Measurements from ENCODE around the gene KCTD16.
A peak's percentile ranks its signal among the peaks of the same experiment; 100 is the strongest.

Gene KCTD16

GRCh38 chr5:144173766-144174165, 3.1 kb downstream of the KCTD16 start:
- DNase-seq (ENCODE audit: low spot score) (no peak), ATAC-seq (ENCODE audit: low read depth) (no peak)
- H3K9me3 ChIP-seq (ENCODE audit: severe bottlenecking) = no peaks in the 10 kb centered on the region
- peaks cover 12% of the 10 kb centered on the region for H3K36me3 ChIP-seq (ENCODE audit: low read depth)
- peaks cover 9% of the 10 kb centered on the region for H3K4me1 ChIP-seq (ENCODE audit: insufficient read depth, poor library complexity, severe bottlenecking)
- no peak for TF ChIP-seq CTCF (IDR thresholded peaks at IDR 0.05; ENCODE audit: poor library complexity, severe bottlenecking)
- no peak overlapping the region for H3K27ac ChIP-seq (ENCODE audit: poor library complexity, severe bottlenecking)
- H3K27me3 ChIP-seq (ENCODE audit: insufficient read depth, poor library complexity, severe bottlenecking) = no peaks in the 10 kb centered on the region
- H3K4me3 ChIP-seq (ENCODE audit: severe bottlenecking) = no peak overlapping the region

DNA sequence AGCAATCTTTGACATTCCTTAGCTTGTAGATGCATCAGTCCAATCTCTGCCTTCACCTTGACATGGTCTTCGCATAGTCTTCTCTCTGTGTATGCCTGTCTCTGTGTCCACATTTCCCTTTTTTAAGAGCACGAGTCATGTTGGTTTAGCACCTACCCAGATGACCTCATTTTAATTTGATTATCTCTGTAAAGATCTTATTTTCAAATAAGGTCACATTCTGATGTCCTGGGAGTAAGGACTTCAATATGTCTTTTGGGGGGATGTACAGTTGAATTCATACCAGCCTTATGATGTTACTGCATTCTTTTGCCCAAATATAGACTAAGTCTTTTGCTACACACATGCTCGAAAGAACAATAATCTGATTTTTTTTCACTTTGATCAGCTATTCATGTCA, 6.9 kb downstream of the KCTD16 start:
- no peak for TF ChIP-seq CTCF (IDR thresholded peaks at IDR 0.05; ENCODE audit: poor library complexity, severe bottlenecking)
- ATAC-seq (ENCODE audit: low read depth) = no peak
- no peak overlapping the region for H3K4me3 ChIP-seq (ENCODE audit: severe bottlenecking)
- H3K9me3 ChIP-seq (ENCODE audit: severe bottlenecking) = no peaks in the 10 kb centered on the region
- H3K27me3 ChIP-seq (ENCODE audit: insufficient read depth, poor library complexity, severe bottlenecking) = no peaks in the 10 kb centered on the region
- H3K4me1 ChIP-seq (ENCODE audit: insufficient read depth, poor library complexity, severe bottlenecking) = no peaks in the 10 kb centered on the region
- H3K27ac ChIP-seq (ENCODE audit: poor library complexity, severe bottlenecking) = no peak overlapping the region
- H3K36me3 ChIP-seq (ENCODE audit: low read depth) = no peaks in the 10 kb centered on the region
- DNase-seq (ENCODE audit: low spot score) = no peak

GRCh38 chr5:144179226-144179625, 8.6 kb downstream of the KCTD16 start:
- Histone ChIP-seq H3K4me1 (ENCODE audit: insufficient read depth, poor library complexity, severe bottlenecking) (no peaks in the 10 kb centered on the region), H3K9me3 (ENCODE audit: severe bottlenecking) (no peaks in the 10 kb centered on the region), H3K36me3 (ENCODE audit: low read depth) (no peaks in the 10 kb centered on the region), H3K27me3 (ENCODE audit: insufficient read depth, poor library complexity, severe bottlenecking) (no peaks in the 10 kb centered on the region), H3K4me3 (ENCODE audit: severe bottlenecking) (no peak overlapping the region), H3K27ac (ENCODE audit: poor library complexity, severe bottlenecking) (no peak overlapping the region)
- ATAC-seq (ENCODE audit: low read depth) = no peak
- TF ChIP-seq CTCF (IDR thresholded peaks at IDR 0.05; ENCODE audit: poor library complexity, severe bottlenecking) = no peak
- DNase-seq (ENCODE audit: low spot score) = no peak

DNA sequence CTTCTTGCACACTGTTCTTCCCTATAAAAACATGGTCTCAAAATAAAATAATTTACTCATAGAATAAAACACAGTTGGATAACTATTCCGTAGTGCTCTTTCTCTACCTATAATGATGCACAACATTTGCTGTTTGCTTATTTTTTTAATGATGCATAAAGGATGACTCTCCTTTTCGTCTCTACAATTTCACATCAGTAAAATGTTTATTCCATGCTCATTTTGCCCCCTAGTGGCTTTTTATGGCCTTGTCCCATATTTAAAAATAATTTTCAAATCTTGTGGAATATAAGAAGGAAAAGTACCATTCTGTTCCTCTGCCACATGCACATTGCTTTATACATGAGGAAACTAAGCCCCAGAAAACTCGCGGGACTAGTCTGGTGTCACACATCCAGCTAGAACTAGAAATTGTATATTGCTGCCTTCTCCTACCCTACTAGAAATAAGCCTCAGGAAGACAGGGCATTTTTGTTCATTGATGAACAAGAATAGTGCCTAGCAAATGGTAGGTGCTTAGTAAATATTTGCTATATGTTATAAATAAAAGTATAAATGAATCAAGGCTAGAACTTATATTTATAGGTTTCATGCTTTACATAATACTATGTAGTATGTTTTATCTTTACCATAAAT, 12.7 kb downstream of the KCTD16 start:
- ATAC-seq (ENCODE audit: low read depth) (peak; percentile 44; the same call in 2 of the 3 replicates), DNase-seq (ENCODE audit: low spot score) (no peak)
- Histone ChIP-seq H3K27me3 (ENCODE audit: insufficient read depth, poor library complexity, severe bottlenecking) (no peaks in the 10 kb centered on the region), H3K36me3 (ENCODE audit: low read depth) (no peaks in the 10 kb centered on the region), H3K27ac (ENCODE audit: poor library complexity, severe bottlenecking) (no peak overlapping the region), H3K4me1 (ENCODE audit: insufficient read depth, poor library complexity, severe bottlenecking) (peaks cover 13% of the 10 kb centered on the region), H3K9me3 (ENCODE audit: severe bottlenecking) (no peaks in the 10 kb centered on the region), H3K4me3 (ENCODE audit: severe bottlenecking) (no peak overlapping the region)
- TF ChIP-seq CTCF (IDR thresholded peaks at IDR 0.05; ENCODE audit: poor library complexity, severe bottlenecking) = peak; percentile 97

DNA sequence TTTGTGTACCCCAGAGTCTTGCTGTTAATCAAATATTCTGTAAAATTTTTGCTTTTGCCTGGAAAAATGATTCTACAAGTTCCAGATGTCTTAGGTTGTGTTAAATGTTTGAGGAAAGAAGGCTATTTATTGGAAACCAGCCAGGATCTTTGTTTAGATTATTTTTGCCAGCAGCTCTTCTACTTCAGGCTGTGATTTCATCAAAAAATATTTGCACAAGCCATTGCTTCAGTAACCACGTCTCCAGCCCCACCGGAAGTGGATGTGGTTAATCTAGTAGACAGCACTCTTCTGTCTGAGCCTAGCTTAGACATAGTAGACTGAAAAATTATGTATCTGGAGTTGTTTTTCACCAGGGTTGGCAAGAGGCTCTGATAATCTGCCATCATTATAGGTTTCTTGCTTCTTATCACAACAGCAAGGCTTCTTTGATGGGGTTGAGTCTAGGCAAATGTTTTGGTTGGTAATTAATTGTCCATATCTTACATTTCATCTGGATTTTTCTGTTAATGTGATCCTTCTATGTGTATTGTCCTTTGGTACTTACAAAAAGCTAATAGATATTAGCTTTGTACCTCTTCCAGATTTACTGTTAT, 17.1 kb downstream of the KCTD16 start:
- no peaks in the 10 kb centered on the region for H3K27me3 ChIP-seq (ENCODE audit: insufficient read depth, poor library complexity, severe bottlenecking)
- no peak for TF ChIP-seq CTCF (IDR thresholded peaks at IDR 0.05; ENCODE audit: poor library complexity, severe bottlenecking)
- peaks cover 23% of the 10 kb centered on the region for H3K4me1 ChIP-seq (ENCODE audit: insufficient read depth, poor library complexity, severe bottlenecking)
- no peaks in the 10 kb centered on the region for H3K9me3 ChIP-seq (ENCODE audit: severe bottlenecking)
- ATAC-seq (ENCODE audit: low read depth) (peak; percentile 83), DNase-seq (ENCODE audit: low spot score) (peak; percentile 88)
- no peaks in the 10 kb centered on the region for H3K36me3 ChIP-seq (ENCODE audit: low read depth)
- no peak overlapping the region for H3K4me3 ChIP-seq (ENCODE audit: severe bottlenecking)
- H3K27ac ChIP-seq (ENCODE audit: poor library complexity, severe bottlenecking) = peak overlapping the region; percentile 81

Measured in RWPE2 (cell line).